GM18520 (cell line): ENCODE measurements around the gene TDP2.

Experiments
- ATAC-seq: cut with Tn5 transposase; IDR thresholded peaks from one replicate; pipeline ENCODE4 v1.9.1; 2021; ENCODE audit not compliant: unreplicated experiment

TDP2 gene

GRCh38 chr6:24666641-24667377 is at the start of gene TDP2, which contains the start of gene ACOT13:
Gene TDP2 (minus strand): TSS chr6:24666899. CDS start chr6:24666862, 37 bp downstream.
Gene ACOT13 (plus strand): TSS chr6:24667077. CDS start chr6:24667264, 187 bp downstream.
- peak; percentile 98 for ATAC-seq

- no peak for ATAC-seq
Measured at GRCh38 chr6:24710519-24711303, 44.0 kb upstream of the TDP2 start.

- ATAC-seq = no peak
Measured at GRCh38 chr6:24709014-24709711, 42.5 kb upstream of the TDP2 start.

GRCh38 chr6:24708612-24709011 is 41.9 kb upstream of the TDP2 start:
- ATAC-seq = no peak

GRCh38 chr6:24704468-24704867 is 37.8 kb upstream of the TDP2 start:
- ATAC-seq = no peak

- no peak for ATAC-seq
Measured at GRCh38 chr6:24702720-24703282, 36.1 kb upstream of the TDP2 start.

- ATAC-seq = no peak
Measured at GRCh38 chr6:24699521-24700359, 33.0 kb upstream of the TDP2 start.

GRCh38 chr6:24696097-24696496 is 29.4 kb upstream of the TDP2 start:
- no peak for ATAC-seq

GRCh38 chr6:24695635-24696034 is 28.9 kb upstream of the TDP2 start:
- peak; percentile 54 for ATAC-seq

GRCh38 chr6:24694198-24694597 is 27.5 kb upstream of the TDP2 start:
- no peak for ATAC-seq

GRCh38 chr6:24692848-24693592 is 26.3 kb upstream of the TDP2 start:
- no peak for ATAC-seq

- ATAC-seq = no peak
Measured at GRCh38 chr6:24692415-24692814, 25.7 kb upstream of the TDP2 start.

- no peak for ATAC-seq
Measured at GRCh38 chr6:24692003-24692402, 25.3 kb upstream of the TDP2 start.

GRCh38 chr6:24691550-24691949 is 24.9 kb upstream of the TDP2 start:
- ATAC-seq = no peak

GRCh38 chr6:24690593-24690992 is 23.9 kb upstream of the TDP2 start:
- ATAC-seq = no peak

GRCh38 chr6:24689964-24690363 is 23.3 kb upstream of the TDP2 start:
- ATAC-seq = no peak

GRCh38 chr6:24686946-24687345 is 20.2 kb upstream of the TDP2 start:
- ATAC-seq = no peak

GRCh38 chr6:24686408-24686807 is 19.7 kb upstream of the TDP2 start:
- no peak for ATAC-seq
